ENCODE results near the gene DST.
"Not testable (repeated sequence)": the region's sequence is repeated elsewhere in the genome, so short reads cannot be mapped to it uniquely, and the experiment has no call there.

The DST gene

DNA sequence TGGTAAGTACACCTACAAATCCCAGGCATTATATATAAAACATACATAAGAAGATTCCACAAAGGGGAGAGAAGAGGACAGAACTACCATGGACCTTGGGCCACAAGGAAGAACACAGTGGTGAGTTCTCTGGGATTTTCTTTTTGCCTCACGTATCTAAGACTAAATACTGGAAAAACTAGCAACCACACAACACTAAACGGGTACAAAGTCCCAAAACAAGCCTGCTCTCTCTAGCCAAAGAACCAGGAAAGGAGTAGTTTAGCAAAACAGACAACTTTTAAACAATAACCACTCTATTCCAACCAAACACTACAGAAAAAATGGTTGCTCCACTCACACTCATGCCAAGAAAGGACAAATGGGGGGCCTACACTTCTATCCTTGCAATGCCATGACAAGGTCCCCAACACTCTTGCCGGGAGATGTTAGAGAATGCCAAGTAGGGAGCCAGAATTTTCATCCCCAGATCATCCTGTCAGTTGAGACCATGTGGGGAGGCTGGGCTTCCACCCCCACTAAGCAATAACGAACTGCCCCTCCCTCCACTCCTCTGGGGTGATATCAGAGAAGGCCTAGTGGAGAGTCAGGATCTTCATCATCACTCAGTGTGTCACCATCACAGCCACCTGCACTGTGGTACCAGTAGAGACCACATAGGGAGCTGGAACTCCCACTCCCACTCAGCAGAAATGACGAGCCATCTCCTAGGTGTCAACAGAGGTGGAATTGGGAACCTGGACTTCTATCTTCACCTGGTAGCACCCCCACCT lies 123.5 kb downstream of the DST start:
- no peak for FAIRE-seq
- no peak for DNase-seq (ENCODE audit: low spot score)

DNA sequence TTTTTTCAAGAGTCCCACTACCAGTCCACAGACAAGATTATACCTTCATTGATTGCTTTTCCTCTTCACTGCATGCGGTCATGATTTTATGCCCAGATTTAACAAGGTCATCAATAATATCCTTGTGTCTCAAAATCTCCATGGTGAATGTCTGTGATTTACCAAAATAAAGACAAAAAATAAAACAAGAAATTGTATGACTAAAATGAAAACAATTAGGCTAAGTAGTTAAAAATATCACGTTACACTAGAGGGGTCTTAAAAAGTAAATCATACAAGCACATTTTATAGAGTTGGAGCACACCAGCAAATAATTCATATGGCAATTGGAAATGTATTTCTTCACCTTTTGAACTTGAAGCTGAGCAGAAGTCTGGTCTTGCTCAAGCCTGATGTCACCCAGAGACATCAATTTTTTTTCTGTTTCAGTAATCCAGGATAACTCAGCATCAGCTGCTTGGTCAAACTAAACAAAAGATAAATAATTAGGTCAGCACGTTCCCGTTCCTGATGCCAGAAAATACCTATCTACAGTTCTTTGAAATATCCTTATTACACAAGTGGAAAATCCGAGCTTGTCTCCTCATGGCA lies 125.4 kb downstream of the DST start:
- FAIRE-seq (no peak), DNase-seq (ENCODE audit: low spot score) (no peak)

DNA sequence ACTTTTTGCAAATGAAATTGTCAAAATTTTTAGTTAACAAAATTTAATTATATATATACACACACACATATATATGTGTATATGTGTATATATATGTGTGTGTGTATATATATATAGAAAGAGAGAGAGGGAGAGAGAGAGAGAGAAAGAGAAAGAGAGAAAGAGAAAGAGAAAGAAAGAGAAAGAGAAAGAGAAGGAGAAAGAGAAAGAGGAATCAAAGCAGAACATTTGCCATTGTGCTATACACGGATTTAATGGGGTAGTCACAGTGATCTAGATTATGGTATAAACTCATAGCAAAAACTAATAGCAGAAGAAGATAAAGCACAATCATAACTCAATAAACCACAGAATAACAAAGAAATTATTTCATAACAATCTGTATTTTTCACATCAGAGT lies 126.7 kb downstream of the DST start:
- DNase-seq (ENCODE audit: low spot score) (no peak), FAIRE-seq (no peak)

DNA sequence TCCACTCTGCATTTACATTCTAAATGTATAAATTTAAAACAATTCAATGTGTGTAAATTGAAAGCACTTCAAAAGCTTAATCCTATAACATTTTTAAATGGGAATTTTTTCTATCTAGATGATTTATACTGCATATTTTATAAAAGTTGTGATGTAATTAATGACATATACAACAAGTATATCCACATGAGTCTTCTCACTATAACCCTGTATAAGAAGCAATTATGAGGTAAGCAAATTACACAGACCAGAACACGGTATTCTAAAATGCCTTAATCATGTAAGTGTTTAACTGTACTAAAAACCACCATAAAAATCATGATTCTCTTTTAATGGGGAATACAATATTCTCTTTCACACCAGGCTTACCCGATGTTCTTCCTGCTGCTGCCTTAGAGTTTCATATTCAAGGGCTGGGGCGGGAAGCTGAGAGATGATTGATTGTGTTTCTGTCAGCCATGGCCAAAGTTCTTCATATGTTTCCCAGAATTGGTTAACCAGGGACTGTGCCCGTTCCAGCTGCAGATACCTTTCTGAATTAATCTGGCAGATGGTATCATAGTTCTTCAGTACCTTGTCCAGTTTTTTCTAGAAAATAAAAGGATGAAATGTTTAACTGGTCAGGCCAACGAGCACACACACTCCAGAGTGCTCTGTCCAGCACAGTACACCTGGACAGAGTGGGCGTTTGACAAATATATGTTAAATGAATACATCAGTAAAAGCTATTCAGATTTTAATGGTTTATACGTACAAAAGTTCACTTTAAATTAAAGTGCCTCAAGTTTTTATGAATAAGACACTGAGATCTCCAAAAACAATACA lies 127.4 kb downstream of the DST start:
- FAIRE-seq = no peak
- DNase-seq (ENCODE audit: low spot score) = no peak

DNA sequence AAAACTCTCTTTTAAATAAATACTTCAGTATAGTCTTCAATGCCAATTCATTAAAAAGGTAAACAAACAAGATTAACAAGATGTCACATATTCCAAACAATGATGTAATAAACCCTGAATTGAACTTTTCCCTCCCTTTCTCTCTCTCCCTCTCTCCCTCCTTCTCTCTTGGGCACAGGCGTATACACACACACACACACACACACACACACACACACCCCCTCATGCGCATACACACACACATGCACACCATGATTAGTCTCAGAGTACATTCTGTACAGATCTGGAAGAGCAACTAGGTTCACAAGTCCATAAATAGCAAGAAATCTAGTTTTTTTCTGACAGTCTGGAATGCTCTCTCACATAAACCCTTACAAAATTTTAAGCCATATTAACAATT lies 128.3 kb downstream of the DST start:
- FAIRE-seq = no peak
- DNase-seq (ENCODE audit: low spot score) = no peak

DNA sequence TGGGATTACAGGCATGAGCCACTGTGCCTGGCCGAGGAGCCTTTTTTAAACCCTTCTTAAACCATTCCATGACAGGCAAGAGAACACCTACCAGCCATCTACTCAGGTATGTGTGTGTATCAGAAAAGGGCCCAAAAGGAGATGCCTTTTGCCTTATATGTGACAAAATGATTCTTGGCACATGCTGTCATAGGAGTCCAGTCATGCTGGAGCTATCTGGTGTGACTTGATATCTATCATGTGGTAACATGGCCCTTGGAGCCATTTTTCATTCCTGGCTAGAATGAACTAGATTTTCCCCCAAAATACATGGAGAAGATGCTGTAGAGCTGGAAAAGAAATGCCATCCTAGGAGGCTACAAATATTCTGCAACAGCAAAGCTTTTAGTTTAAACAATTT lies 129.1 kb downstream of the DST start:
- FAIRE-seq = no peak
- DNase-seq (ENCODE audit: low spot score) = no peak

DNA sequence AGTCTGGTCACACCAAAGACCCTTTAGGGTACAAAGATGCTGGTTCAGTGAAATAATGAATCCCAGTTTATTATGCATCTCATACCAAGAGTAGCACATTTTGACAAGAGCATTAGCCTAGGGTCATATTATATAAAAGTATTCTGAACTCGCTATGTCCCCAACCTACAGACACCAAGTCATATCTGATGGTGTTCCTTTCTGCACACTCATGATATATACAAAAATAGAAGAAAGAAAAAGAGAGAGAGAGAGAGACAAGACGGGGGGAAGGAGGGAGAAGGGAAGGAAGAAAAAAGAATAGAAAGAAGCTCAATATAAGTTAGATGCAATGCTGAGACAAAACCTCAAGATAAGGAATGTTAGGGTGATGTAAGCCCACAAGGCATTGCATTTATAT lies 131.1 kb downstream of the DST start:
- no peak for FAIRE-seq
- DNase-seq (ENCODE audit: low spot score) = no peak

DNA sequence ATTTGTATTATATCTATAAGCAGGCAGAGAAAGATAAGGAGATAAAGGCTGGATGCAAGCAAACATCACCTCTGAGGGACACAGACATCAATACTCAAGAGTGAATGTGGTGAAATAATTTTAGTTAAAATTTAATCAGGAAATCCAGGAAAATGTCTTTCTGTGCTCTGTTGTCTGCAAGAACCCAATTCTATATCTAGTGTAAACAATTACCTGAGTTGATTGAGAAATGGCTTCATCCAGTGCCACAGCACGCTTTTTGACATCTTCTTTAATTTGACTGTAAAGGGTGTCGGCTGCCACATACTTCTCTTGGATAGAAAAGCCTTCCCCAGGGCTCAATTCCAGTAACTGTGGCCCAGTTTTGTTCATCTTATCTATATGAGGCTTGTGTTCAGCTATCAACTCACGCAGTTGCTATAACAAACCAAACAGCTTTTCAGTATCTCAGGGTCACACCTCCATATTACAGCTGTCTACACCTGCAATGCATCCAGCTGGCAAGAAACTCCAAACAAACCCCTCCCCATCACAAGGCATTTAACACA lies 131.6 kb downstream of the DST start:
- FAIRE-seq (no peak), DNase-seq (ENCODE audit: low spot score) (no peak)

DNA sequence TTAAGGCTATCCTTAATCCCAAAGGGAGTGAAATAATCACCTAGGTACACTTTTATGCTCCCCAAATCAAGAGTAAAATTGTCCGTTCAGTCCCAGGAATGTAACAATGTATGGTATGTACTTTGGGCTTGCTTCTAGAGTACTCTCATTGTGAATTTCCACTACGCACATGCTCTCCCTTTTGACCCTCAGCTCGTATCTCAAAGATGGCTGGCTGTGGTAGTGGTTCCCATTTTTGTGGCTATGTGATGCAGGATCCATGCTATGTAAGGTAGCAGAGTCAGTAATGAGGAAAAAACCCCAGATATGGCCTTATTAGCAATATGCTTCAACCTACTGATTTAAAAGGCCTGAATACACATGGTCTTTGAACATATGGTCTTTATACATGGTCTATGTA lies 133.7 kb downstream of the DST start:
- no peak for FAIRE-seq
- no peak for DNase-seq (ENCODE audit: low spot score)

DNA sequence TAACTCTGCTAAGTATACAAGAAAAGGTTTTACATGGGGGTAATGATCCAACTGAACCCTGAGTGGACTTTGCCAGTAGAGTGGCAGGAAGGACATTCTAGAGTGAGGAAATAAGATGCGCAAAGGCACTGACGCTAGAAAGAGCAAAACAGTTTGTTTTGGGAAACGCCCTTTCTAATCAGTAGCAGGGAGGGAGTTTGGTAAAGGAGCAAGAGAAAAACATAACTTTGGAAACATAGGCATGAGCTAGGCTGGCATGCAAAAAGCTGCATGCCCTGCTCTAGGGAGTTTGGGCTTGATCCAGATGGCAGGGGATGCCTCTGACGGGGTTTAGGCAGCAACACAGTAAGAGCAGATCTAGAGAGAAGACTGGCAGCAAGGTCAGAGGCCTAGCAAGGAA lies 135.2 kb downstream of the DST start:
- FAIRE-seq (no peak), DNase-seq (ENCODE audit: low spot score) (no peak)

DNA sequence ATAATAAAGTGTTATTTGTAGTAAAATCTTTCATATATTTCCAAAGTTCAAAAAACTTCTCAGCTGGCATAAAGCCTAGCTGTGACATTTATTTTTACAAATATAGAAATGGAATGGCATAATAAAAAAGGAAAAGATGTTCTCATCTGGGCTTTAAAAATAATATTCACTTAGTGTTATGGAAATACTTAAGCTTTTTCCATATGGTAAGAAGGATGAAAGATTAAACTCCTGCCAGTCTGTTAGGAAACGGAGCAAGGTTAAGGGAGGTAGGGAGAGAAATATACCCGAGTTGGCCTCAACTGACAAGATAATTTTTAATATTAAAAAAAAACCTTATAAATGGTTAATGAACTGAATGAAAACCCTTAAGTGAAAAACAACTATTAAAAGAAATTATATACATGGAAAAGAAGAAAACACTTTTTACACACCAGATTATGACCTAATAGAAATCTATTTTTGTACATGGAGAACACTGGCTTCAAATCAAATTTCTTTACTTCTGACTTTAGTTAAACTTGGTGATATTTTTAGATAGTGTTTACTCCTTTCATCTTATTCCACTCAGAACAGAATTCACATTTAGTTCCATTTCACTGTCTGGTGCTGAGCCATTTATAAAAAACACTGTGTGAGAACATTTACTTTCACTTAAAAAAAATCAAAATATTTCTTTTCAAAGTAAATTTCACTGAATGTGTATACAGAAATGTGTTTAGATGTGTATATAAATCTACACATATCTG lies 137.0 kb downstream of the DST start:
- FAIRE-seq = no peak

DNA sequence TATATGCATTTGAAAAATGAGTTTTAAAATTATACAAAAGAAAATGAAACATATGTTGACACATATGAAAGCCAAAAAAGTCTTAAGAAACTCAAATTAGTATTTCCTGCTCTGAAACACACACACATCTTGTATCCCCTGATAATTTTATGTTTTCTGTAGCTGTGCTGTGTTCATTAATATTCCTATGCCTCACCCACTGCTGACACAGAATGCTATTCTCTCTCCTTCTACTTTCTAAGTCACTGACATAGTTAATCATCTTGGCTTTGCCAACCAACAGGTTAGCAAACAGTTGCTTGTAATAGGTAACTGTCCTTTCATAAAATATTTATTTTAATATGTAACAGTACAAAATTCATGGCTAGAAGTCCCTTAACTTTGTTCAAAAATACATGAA lies 140.7 kb downstream of the DST start:
- FAIRE-seq (no peak), DNase-seq (ENCODE audit: low spot score) (no peak)

More for the DNA sequence above, 137.0 kb downstream of the DST start:
- no peak for DNase-seq (ENCODE audit: low spot score)

DNA sequence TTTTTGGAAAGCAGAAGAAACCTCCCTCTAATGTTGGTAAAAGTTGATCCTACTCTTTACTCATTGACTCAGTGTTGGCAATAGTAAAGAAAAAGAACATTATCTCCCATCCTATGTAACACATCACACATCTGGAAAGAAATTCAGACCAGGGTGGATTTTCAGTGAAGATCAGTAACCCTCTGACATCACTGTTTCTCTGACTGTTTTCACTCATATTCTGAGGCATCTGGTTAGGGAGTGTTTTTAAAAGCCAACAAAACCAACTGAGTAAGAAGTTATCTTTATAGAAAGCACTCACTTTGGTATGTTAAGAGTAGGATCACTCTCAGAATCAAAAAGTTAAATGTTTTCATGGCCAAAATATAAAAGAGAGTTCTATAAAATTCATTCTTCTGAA lies 143.6 kb downstream of the DST start:
- no peak for FAIRE-seq
- DNase-seq (ENCODE audit: low spot score) = no peak

DNA sequence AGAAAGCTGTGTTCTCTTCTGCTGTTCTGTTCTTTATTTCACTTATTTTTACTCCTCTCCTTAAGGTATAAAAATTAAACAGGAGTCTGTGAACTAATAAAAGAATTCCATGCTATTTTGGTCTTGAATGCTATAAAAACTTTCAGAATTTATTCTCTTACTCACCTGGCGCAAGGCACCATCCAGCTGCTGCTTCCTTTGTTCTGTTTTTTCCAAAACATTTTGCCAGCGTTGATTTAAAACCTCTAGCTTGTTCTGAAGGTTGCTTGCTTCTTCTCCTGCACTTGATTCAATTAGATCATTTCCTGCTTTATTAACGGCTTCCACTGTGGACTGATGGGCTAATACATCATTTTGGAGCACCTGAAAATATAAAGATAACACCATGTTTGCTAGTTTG lies 145.0 kb downstream of the DST start:
- no peak for FAIRE-seq

DNA sequence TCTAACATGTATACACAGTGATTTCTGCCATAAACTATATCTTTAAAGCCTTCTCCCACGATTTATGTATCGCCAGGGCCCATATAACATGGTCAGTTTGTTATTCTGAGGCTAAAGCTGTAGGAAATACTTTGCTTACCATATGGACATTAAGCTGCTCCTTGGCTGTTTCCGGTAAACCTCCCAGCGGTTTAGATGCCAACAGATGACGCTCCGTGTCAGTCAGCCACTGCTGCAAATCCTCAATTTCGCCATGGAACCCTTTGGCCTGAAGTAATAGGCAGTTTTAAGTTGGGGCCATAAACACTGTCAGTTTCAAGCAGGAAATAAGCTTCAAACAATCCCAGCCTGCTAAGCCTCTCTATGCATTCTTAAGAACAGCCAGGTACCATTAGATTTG lies 145.4 kb downstream of the DST start:
- FAIRE-seq = no peak
- no peak for DNase-seq (ENCODE audit: low spot score)

More for the DNA sequence above, 145.0 kb downstream of the DST start:
- no peak for DNase-seq (ENCODE audit: low spot score)

DNA sequence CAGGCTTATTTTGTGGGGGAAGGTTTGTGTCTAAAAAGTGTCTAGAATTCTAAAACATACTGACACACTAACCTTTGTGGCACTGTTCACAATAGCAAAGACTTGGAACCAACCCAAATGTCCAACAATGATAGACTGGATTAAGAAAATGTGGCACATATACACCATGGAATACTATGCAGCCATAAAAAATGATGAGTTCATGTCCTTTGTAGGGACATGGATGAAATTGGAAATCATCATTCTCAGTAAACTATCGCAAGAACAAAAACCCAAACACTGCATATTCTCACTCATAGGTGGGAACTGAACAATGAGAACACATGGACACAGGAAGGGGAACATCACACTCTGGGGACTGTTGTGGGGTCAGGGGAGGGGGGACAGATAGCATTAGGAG lies 146.0 kb downstream of the DST start:
- not testable (repeated sequence) for FAIRE-seq; DNase-seq (ENCODE audit: low spot score)

DNA sequence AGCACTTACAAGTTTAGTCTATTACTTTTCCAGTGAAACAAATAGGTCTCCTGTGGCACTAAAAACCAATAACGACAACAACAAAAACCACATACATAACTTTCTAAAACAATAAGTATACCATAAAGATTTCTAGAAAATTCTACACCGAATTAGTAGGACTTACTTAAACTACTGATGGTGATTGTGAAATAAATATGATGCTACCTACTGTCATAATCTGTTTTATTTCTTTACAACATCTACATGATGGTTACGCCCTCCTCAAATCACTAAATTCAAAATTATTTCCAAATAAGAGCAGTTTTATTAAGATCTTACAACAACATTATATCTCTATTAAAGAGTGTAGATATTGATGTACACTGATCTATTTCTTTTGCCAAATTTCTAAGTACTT lies 147.0 kb downstream of the DST start:
- no peak for DNase-seq (ENCODE audit: low spot score)
- FAIRE-seq = no peak

DNA sequence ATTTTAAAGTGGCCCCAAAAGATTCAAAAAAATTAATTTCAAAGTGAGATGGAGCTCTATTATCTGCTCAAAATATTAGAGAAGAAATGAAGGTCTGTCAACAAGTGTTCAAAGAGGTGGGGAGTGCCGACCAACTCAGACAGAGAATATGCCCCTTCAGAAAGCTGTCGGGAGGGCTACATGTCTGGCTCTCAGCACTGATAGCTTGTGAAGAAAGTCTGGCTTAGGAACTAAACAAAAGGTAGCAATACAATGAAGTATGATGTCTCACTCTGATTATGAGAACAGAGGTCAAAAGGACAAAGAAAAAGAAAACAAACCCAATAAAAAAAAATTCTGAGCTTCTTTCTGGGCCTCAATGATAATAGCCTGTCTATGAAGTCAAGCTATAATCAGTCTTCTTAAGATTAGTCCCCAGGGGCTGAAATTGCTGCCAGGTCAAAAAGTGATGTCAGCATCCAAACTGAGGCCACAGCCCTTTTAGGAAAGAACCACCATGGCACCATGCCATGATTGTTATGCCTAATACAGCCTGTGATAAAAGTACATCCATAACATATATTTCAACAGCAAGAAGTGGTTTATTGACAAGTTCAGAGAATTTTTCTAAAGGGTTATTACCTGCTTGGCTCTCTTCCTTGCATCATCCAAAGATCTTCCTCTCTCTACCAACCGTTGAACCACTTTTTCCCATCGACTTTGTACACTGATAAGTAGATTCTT lies 150.9 kb downstream of the DST start:
- FAIRE-seq = no peak
- DNase-seq (ENCODE audit: low spot score) = no peak

DNA sequence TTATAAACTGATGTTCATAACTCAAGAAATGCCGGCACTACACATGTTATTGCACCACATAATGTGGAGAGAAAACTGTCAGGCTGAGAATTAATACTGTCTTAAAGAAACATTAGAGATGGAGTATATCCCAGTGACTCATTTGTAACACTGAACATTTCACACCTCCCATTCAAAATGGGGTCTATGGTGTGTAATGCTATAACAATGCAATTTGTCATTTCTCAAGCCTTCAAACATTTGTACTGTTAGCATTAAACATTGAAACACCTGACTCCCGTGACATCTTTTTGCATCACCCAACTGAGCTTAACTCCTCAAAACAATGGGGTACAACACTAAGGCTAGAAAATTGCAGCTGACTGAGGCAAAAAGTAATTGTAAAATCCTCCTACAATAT lies 151.7 kb downstream of the DST start:
- DNase-seq (ENCODE audit: low spot score) (peak; percentile 27), FAIRE-seq (no peak)

DNA sequence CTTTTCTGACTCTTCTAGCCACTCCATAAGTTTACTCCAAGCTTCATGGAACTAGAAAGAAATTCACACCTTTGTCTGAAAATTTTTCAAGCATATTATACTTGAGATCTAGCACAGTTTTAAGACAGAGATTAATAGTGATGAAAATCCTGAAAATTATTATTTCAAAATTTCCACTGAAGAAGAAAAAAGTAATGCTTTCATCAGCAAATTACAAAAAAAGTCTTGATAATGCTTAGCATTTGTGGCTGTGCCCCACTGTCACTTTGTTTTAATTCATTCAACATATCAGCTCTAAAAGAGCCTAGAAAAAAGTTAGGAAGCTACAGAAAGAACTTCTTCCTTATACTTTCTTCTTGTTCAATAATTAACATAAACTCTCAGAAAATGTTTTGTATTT lies 153.1 kb downstream of the DST start:
- DNase-seq (ENCODE audit: low spot score) (no peak), FAIRE-seq (no peak)

DNA sequence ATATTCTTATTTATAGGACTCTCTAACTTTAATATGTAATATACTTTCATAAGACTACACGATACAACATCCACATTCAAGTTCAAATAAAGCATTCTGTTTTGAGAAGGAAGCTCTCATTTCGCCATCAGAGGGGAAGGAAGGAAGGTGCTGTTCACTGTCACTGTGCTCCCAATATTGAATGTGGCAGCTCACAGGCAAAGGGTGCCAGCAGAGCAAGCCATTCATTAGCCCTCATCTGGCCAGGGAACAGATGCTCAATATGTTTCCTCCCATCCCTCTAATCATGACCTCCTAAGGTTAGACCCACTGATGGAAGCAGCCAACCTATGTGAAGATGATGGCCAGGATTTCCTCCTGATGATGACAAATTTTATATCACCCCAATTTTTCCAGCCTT lies 154.4 kb downstream of the DST start:
- FAIRE-seq (no peak), DNase-seq (ENCODE audit: low spot score) (no peak)

Data from RCC 7860 (cell line).